A549 (cell line): ENCODE data around the gene FAM107B. TPM values are rescaled to one million over a fixed set of nuclear protein-coding genes. Genes with fewer than 3 reads are reported as not detected.

Source experiments
- ATAC-seq, 2 experiments: fragments of 200-7000 bp in 1 of 2; fragments of >200 bp in 1 of 2; cut with Nextera tagmentation in 1 of 2; cut with Tn5 transposase in 1 of 2; 3 replicates each; pipeline versions ENCODE4 v1.8.0 to v1.9.1; 2018 to 2020; ENCODE audit warnings: mild to moderate bottlenecking in 1 of 2, moderate library complexity in 1 of 2
- CTCF ChIA-PET: fragments of 300-600 bp; sonication (Branson Sonifier 250); formaldehyde crosslinking; extraction: SDS; loops from one replicate; lab custom pipeline; 2021; ENCODE audit warnings: antibody characterized with exemption, inconsistent platforms; lab: Yijun Ruan, JAX
- POLR2A ChIA-PET: fragments of 350-600 bp; formaldehyde crosslinking; extraction: SDS; loops from one replicate; lab custom pipeline; 2021; ENCODE audit warnings: antibody characterized with exemption, inconsistent platforms; lab: Yijun Ruan, JAX
- DNase-seq, 2 experiments: peaks; one replicate each; pipeline versions ENCODE4 v3.0.0 to v3.0.0-alpha.2; 2011 to 2016; ENCODE audit warnings: low read depth in 1 of 2, low spot score in 1 of 2
- FAIRE-seq: peaks from 2 replicates; lab custom pipeline; 2011; peaks lifted over from hg19 to GRCh38; lab: Jason Lieb, UNC
- H3K27ac ChIP-seq, 2 experiments: fragments of >200 bp; sonication (Bioruptor Twin); formaldehyde crosslinking; 3 replicates each; pipeline ENCODE4 v1.5.1; 2016 to 2017
- H3K4me1 ChIP-seq: fragments of >200 bp; sonication (Bioruptor Twin); formaldehyde crosslinking; 3 replicates; pipeline ENCODE4 v1.6.1; 2016
- H3K4me2 ChIP-seq: fragments of >200 bp; sonication (Bioruptor Twin); formaldehyde crosslinking; 3 replicates; pipeline ENCODE4 v1.6.1; 2016
- H3K4me3 ChIP-seq: fragments of >200 bp; sonication (Bioruptor Twin); formaldehyde crosslinking; 3 replicates; pipeline ENCODE4 v1.5.1; 2016
- H3K9me3 ChIP-seq: fragments of >200 bp; sonication (Bioruptor Twin); formaldehyde crosslinking; 3 replicates; pipeline ENCODE4 v1.6.1; 2016
- BCL3 ChIP-seq: fragments of >200 bp; sonication (Bioruptor Twin); formaldehyde crosslinking; IDR thresholded peaks from 3 replicates; pipeline ENCODE4 v1.6.1; 2016
- BHLHE40 ChIP-seq: IDR thresholded peaks from 2 replicates; pipeline ENCODE4 v1.6.1; 2012; ENCODE audit warnings: low read depth, low read length, inconsistent platforms
- CBX8 ChIP-seq: fragments of 200-600 bp; sonication (generic); IDR thresholded peaks from 2 replicates; pipeline ENCODE4 v1.6.1; 2016
- CEBPB ChIP-seq, 2 experiments: fragments of >200 bp in 1 of 2; sonication (Bioruptor Twin) in 1 of 2; formaldehyde crosslinking in 1 of 2; IDR thresholded peaks; 2 replicates each; pipeline ENCODE4 v1.6.1; 2012 to 2016
- CHD2 ChIP-seq: fragments of 150-350 bp; IDR thresholded peaks from 2 replicates; pipeline ENCODE4 v1.6.1; 2014; ENCODE audit warnings: low read length; ENCODE audit not compliant: partially characterized antibody
- CTCF ChIP-seq: fragments of >200 bp; sonication (Bioruptor Twin); formaldehyde crosslinking; IDR thresholded peaks from 3 replicates; pipeline ENCODE4 v1.5.1; 2016
- EHF ChIP-seq: fragments of 250-450 bp; sonication (Bioruptor Pico); IDR thresholded peaks from 2 replicates; pipeline ENCODE4 v1.5.0; 2020; ENCODE audit warnings: mild to moderate bottlenecking
- FOSB ChIP-seq: fragments of 250-450 bp; sonication (Bioruptor Pico); IDR thresholded peaks from 2 replicates; pipeline ENCODE4 v1.5.0; 2020; ENCODE audit warnings: mild to moderate bottlenecking, moderate library complexity
- FOXS1 ChIP-seq: fragments of 250-450 bp; sonication (Bioruptor Pico); IDR thresholded peaks from 2 replicates; pipeline ENCODE4 v1.5.0; 2020; ENCODE audit warnings: mild to moderate bottlenecking, moderate library complexity
- HDAC2 ChIP-seq: fragments of 200-600 bp; sonication (generic); IDR thresholded peaks from 2 replicates; pipeline ENCODE4 v1.6.1; 2016
- HMGXB4 ChIP-seq: fragments of 250-450 bp; sonication (Bioruptor Pico); IDR thresholded peaks from 2 replicates; pipeline ENCODE4 v1.5.0; 2021; ENCODE audit warnings: mild to moderate bottlenecking, moderate library complexity, borderline replicate concordance
- HOXB13 ChIP-seq: fragments of 250-450 bp; sonication (Bioruptor Pico); IDR thresholded peaks from 2 replicates; pipeline ENCODE4 v1.5.0; 2020; ENCODE audit warnings: low read depth, mild to moderate bottlenecking, moderate library complexity
- HOXB5 ChIP-seq: fragments of 250-450 bp; sonication (Bioruptor Pico); IDR thresholded peaks from 2 replicates; pipeline ENCODE4 v1.5.0; 2020; ENCODE audit warnings: mild to moderate bottlenecking, moderate library complexity
- JUN ChIP-seq, 2 experiments: fragments of >200 bp; sonication (Bioruptor Twin); formaldehyde crosslinking; IDR thresholded peaks; 2 replicates in 1 of 2; 3 replicates in 1 of 2; pipeline ENCODE4 v1.6.1; 2016 to 2017
- JUNB ChIP-seq: fragments of >200 bp; sonication (Bioruptor Twin); formaldehyde crosslinking; IDR thresholded peaks from 2 replicates; pipeline ENCODE4 v1.6.1; 2016
- KDM5A ChIP-seq: fragments of 200-600 bp; sonication (generic); IDR thresholded peaks from 2 replicates; pipeline ENCODE4 v1.6.1; 2016; ENCODE audit warnings: antibody characterized with exemption, mild to moderate bottlenecking
- MAFK ChIP-seq: fragments of 450-650 bp; IDR thresholded peaks from 2 replicates; pipeline ENCODE4 v1.6.1; 2014; ENCODE audit not compliant: partially characterized antibody
- MAZ ChIP-seq: fragments of 150-350 bp; IDR thresholded peaks from 2 replicates; pipeline ENCODE4 v1.6.1; 2014; ENCODE audit warnings: antibody characterized with exemption, low read depth, low read length, borderline replicate concordance
- NPAS2 ChIP-seq: fragments of 250-450 bp; sonication (Bioruptor Pico); IDR thresholded peaks from 2 replicates; pipeline ENCODE4 v1.8.0; 2022; ENCODE audit warnings: mild to moderate bottlenecking, moderate library complexity, borderline replicate concordance
- NR3C1 ChIP-seq: fragments of >200 bp; sonication (Bioruptor Twin); formaldehyde crosslinking; IDR thresholded peaks from 3 replicates; pipeline ENCODE4 v1.6.1; 2017
- POLR2AphosphoS2 ChIP-seq: conservative IDR thresholded peaks from 2 replicates; pipeline ENCODE4 v1.6.1; 2012; ENCODE audit warnings: low read length, improper control_type of control experiment, inconsistent platforms
- RNF2 ChIP-seq: fragments of 200-600 bp; sonication (generic); IDR thresholded peaks from 2 replicates; pipeline ENCODE4 v1.6.1; 2016; ENCODE audit warnings: low read depth, mild to moderate bottlenecking, antibody characterized with exemption, moderate library complexity, borderline replicate concordance
- SREBF2 ChIP-seq: fragments of 450-650 bp; IDR thresholded peaks from 2 replicates; pipeline ENCODE4 v1.6.1; 2014; ENCODE audit warnings: mild to moderate bottlenecking, moderate library complexity
- TP53 ChIP-seq: fragments of 250-450 bp; sonication (Bioruptor Pico); IDR thresholded peaks from 2 replicates; pipeline ENCODE4 v1.5.0; 2021; ENCODE audit warnings: mild to moderate bottlenecking, moderate library complexity
- ZSCAN20 ChIP-seq: fragments of 250-450 bp; sonication (Bioruptor Pico); IDR thresholded peaks from 2 replicates; pipeline ENCODE4 v1.8.0; 2022; ENCODE audit warnings: mild to moderate bottlenecking, moderate library complexity
- WGBS: methylation state at CpG from one replicate; pipeline ENCODE4 v1.1.6; 2017; ENCODE audit errors: missing lambda C conversion rate; 5-methylcytosine and 5-hydroxymethylcytosine counted together
- polyA plus RNA-seq, 4 experiments: library from polyadenylated mRNA; depleted of rRNA in 3 of 4; stranded (reverse); fragments of >200 nt; fragmentation: RNase III in 1 of 4; extraction: RNeasy Plus Mini Kit Qiagen cat#74134 plus additional on column Dnase treatment in 1 of 4; gene quantifications; 2 replicates in 3 of 4; 3 replicates in 1 of 4; pipeline ENCODE4 v1.2.3, GENCODE V29; 2011 to 2017
- TF ChIP-seq, protein P1 (sequence below): fragments of 450-650 bp; IDR thresholded peaks from 2 replicates; pipeline ENCODE4 v1.6.1; 2014; ENCODE audit warnings: antibody characterized with exemption
- TF ChIP-seq, protein P2 (sequence below): fragments of 250-450 bp; sonication (Bioruptor Pico); IDR thresholded peaks from 2 replicates; pipeline ENCODE4 v1.5.0; 2020; ENCODE audit warnings: low read depth, mild to moderate bottlenecking, moderate library complexity
- TF ChIP-seq, protein P3 (sequence below): IDR thresholded peaks from 2 replicates; pipeline ENCODE4 v1.6.1; 2012

The FAM107B gene
- polyA plus RNA-seq, 2 of the 4 experiments (the other 2 are of a cell fraction): 99.9 to 173 TPM

- Histone ChIP-seq H3K4me3 (no peak overlapping the region), H3K27ac (peak overlapping the region; percentile 88 to 92; a peak in 5 of 6 replicates), H3K9me3 (peaks cover 13% of the 10 kb centered on the region)
- FAIRE-seq: peak; percentile 94
- POLR2A ChIA-PET: interaction anchor here (0.8 kb wide), 1 partner anchor 35 kb away, joined by 3 read pairs; no protein-coding TSS in a partner anchor
- no peak for ATAC-seq
- CTCF ChIA-PET: interaction anchor here (0.6 to 1.0 kb wide), 2 partner anchors 18 to 31 kb away, joined by 3 read pairs; no protein-coding TSS in a partner anchor
- TF ChIP-seq FOXS1 (CRISPR knock-in tag) (no peak), CEBPB (IDR thresholded peaks at IDR 0.05) (peak in 1 of 2 experiments; percentile 46; a peak in 1 of 4 replicates)
- TF ChIP-seq, all 56 proteins: peak for 1
- 82% methylated on average over 5 of the region's 5 CpGs for WGBS
- H3K4me2 ChIP-seq: no peak overlapping the region
- DNase-seq: no peak
- peaks cover 37% of the 10 kb centered on the region for H3K4me1 ChIP-seq
These were observed 9.9 kb upstream of the FAM107B start for GRCh38 chr10:14784459-14785055.

DNA sequence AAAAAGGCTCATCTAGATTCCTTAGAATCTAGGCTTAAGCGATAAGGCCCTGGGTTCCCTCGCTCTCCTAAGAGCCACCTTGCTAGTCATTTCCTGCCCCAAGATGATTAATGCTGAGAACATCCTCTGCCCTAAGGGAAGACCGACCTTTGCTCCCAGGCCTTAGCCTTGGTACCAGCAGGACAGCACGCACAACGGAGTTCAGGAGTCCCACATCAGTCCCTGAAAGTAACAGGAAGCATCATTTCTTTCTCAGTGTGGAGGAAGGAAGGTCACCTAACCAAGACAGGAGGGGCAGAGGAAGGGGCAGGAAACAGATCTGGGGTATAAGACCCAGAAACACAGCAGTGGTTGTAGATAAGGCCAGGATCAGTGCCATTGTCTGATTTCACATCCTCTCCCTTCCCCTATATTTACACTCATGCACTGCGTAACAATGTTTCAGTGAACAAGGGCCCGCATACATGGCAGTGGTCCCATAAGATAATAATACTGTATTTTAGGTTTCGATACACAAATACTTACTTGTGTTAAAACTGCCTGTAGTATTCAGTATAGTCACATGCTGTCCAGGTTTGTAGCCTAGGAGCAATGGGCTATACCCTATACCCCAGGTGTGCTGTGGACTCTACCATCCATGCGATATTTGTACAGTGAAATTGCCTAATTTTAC is 8.1 kb upstream of the FAM107B start:
- CTCF ChIA-PET: interaction anchor here (0.7 kb wide), 1 partner anchor 40 kb away, joined by 3 read pairs; no protein-coding TSS in a partner anchor
- Histone ChIP-seq H3K4me2 (peak overlapping the region; percentile 77), H3K4me3 (no peak overlapping the region), H3K9me3 (peaks cover 13% of the 10 kb centered on the region), H3K4me1 (peaks cover 51% of the 10 kb centered on the region), H3K27ac (peak overlapping the region; percentile 88 to 92)
- WGBS: 11% methylated on average over 9 of the region's 9 CpGs
- FAIRE-seq: peak; percentile 99
- ATAC-seq: peak; percentile 98 to 100
- DNase-seq: peak; percentile 92 to 98
- POLR2A ChIA-PET: interaction anchor here (0.7 kb wide), 2 partner anchors 94 to 169 kb away, joined by 4 to 13 read pairs; no protein-coding TSS in a partner anchor
- 0 out of 2 replicates have a peak, but pooled peaks have one; percentile 46 for TF ChIP-seq HOXB13
- TF ChIP-seq JUNB: peak; percentile 84
- TF ChIP-seq MAZ: no peak
- no peak for TF ChIP-seq BCL3
- TF ChIP-seq HDAC2: no peak
- no peak for TF ChIP-seq BHLHE40
- no peak for TF ChIP-seq POLR2AphosphoS2
- TF ChIP-seq, protein P1, sequence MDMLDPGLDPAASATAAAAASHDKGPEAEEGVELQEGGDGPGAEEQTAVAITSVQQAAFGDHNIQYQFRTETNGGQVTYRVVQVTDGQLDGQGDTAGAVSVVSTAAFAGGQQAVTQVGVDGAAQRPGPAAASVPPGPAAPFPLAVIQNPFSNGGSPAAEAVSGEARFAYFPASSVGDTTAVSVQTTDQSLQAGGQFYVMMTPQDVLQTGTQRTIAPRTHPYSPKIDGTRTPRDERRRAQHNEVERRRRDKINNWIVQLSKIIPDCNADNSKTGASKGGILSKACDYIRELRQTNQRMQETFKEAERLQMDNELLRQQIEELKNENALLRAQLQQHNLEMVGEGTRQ: no peak
- TF ChIP-seq MAFK: peak; percentile 31
- TF ChIP-seq NPAS2 (CRISPR knock-in tag): no peak
- TF ChIP-seq RNF2: no peak
- no peak for TF ChIP-seq TP53 (CRISPR knock-in tag)
- TF ChIP-seq JUN (IDR thresholded peaks at IDR 0.05): peak; percentile 79 to 93
- no peak for TF ChIP-seq HMGXB4 (CRISPR knock-in tag)
- TF ChIP-seq, protein P2, sequence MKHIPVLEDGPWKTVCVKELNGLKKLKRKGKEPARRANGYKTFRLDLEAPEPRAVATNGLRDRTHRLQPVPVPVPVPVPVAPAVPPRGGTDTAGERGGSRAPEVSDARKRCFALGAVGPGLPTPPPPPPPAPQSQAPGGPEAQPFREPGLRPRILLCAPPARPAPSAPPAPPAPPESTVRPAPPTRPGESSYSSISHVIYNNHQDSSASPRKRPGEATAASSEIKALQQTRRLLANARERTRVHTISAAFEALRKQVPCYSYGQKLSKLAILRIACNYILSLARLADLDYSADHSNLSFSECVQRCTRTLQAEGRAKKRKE (CRISPR knock-in tag): peak; percentile 79; the same call in 1 of the 2 replicates
- TF ChIP-seq HOXB5: no peak; the same call in 1 of the 2 replicates
- no peak for TF ChIP-seq NR3C1
- TF ChIP-seq KDM5A: no peak
- TF ChIP-seq ZSCAN20 (CRISPR knock-in tag): no peak
- no peak for TF ChIP-seq CTCF
- TF ChIP-seq, protein P3, sequence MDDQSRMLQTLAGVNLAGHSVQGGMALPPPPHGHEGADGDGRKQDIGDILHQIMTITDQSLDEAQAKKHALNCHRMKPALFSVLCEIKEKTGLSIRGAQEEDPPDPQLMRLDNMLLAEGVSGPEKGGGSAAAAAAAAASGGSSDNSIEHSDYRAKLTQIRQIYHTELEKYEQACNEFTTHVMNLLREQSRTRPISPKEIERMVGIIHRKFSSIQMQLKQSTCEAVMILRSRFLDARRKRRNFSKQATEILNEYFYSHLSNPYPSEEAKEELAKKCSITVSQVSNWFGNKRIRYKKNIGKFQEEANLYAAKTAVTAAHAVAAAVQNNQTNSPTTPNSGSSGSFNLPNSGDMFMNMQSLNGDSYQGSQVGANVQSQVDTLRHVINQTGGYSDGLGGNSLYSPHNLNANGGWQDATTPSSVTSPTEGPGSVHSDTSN: 0 out of 2 replicates have a peak, but pooled peaks have one; percentile 33
- TF ChIP-seq CEBPB (IDR thresholded peaks at IDR 0.05): no peak; a peak in 1 of 4 replicates
- TF ChIP-seq FOSB (CRISPR knock-in tag): no peak; the same call in 1 of the 2 replicates
- TF ChIP-seq SREBF2: no peak
- TF ChIP-seq EHF: no peak
- TF ChIP-seq CBX8: no peak
- no peak for TF ChIP-seq CHD2
